Cortex of kidney (tissue), 1 donor: ENCODE measurements around the gene RAI1.
A peak's percentile ranks its signal among the peaks of the same experiment; 100 is the strongest.

Experiments
- DNase-seq: peaks from one replicate; lab custom pipeline; 2025; lab: John Stamatoyannopoulos, UW

Gene RAI1

DNA sequence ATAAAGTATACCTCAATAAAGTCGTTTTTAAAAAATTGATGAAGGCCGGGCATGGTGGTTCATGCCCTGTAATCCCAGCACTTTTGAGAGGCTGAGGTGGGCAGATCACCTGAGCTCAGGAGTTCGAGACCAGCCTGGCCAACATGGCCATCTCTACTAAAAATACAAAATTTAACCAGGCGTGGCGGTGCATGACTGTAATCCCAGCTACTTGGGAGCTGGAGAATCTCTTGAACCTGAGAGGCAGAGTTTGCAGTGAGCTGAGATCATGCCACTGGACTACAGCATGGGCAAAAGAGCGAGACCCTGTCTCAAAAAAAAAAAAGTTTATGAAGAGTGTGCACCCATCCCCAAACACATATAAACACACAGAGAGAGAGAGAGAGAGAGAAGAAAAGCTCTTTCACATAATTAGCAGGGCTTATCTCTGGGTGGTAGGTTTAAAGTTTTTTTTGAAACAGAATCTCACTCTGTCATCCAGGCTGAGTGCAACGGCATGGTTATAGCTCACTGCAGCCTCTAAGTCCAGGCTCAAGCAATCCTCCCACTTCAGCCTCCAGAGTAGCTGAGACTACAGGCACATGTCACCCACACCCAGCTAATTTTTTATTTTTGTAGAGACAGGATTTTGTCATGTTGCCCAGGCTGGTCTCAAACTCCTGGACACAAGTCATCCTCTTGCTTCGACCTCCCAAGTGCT is 152.6 kb downstream of the RAI1 start:
- no peak for DNase-seq

DNA sequence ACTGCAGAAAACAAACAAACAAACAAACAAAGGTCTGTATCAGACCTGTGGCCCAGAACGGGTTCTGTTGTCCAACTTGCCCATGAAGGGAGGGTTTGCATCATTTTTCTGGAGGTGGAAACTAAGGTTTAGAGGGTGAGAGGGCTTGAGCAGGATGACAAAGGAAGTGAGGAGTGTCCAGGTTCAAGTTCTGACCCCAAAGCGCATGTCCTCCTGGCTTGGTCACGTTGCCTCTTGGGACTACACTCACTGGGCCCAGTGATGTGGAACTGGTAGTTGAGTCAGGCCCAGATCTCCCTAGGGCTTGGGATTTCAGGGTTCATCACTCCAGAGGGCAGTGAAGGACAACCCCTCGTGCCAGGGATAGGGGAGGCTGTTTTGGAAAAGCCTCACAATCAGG is 153.7 kb downstream of the RAI1 start:
- no peak for DNase-seq

DNA sequence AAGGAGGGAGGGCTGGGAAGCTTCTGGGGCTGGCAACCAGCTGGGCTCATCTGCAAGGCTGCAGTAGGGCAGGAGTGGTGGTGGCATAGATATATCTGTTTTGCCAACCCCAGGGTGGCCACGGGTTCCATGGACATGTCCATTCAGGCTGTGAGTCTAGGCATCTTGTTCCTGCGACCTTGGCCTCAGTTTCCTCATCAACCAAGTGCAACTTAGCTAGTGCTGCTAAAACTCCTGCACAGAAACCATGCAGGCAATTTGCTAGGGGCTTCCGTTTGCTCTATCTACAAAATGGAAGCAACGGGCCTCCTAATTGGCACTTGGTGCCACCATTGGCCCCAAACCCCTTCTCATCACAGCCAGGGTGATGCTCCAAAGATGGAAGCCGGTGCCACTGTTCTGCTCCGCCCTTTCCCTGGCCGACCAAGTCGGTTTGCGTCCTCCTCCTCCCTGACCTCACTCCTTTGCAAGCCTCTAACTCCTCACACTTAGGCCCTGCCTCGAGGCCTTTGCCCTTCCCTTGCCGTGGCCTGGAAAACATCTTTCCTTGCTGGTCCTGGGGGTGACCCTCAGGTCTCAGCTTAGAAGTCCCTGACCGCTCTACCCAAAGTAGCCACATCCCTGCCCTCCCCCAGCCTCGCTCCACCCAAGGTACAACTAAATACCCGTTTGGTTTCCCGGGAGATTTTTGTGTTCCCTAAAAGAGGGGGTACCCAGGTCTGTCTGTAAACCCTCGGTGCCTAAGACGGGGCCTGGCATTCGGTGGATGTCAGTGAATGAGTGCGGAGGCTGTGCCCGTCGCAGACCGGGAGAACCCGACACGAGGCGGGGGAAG is 154.4 kb downstream of the RAI1 start:
- DNase-seq, result no peak

DNA sequence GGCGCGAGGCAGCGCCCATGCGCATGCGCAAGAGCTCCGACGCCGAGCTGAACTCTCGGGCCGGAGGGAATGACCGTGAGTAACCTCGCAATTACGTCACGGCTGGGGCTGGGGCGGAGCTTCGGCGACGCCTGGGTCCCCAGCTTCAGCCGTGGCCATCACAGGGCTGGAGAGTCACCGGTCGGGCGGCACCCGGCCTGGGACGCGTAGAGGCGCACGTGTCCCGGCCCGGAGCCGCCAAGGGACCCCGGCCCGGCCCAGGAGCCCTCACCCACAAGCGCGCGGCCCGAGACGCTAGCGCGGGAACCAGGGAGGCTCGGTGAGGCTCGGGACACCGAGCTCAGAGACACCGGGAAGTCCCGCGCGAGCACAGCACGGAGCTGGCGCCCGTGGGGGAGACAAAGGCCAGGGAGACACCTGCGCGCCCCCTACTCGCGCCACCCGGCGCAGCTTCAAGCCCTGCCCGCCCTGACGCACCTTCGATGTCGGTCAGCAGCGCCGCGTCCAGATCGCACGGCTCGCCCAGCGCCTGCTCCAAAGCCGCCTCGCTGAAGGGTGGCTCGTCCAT is 155.1 kb downstream of the RAI1 start:
- peak; percentile 64 for DNase-seq

DNA sequence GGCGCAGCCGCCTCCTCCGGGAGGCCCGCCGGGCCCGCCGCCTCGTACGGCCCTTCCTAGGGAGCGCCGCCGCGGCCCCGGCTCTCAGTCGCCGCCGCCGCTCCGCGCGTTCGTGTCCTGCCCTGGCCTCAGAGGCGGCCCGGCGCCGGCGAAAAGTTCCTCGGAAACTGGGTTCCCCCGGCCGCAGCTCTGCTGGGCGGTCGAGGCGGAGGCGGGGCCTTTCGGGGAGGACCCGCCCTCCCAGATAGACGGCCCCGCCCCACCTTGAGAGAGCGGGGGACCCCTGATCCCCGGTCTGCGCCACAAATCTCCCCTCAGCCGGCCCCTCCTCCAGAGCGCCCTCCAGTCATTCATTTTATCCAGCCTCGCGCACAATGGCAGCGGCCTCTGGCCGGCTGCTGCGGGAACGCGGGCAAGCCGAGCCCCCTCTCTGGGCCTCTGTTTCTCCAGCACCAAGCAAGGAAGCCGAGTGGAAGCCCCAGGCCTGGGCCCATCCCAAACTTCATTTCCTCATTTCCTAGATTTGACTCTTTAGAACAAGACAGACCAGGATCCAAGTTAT is 155.6 kb downstream of the RAI1 start, which contains the start of gene SREBF1:
Gene SREBF1, minus strand, starts transcription at position 169 of the 562 bp plus-strand sequence. CDS start 169 bp downstream, outside the sequence.
- DNase-seq, result no peak

DNA sequence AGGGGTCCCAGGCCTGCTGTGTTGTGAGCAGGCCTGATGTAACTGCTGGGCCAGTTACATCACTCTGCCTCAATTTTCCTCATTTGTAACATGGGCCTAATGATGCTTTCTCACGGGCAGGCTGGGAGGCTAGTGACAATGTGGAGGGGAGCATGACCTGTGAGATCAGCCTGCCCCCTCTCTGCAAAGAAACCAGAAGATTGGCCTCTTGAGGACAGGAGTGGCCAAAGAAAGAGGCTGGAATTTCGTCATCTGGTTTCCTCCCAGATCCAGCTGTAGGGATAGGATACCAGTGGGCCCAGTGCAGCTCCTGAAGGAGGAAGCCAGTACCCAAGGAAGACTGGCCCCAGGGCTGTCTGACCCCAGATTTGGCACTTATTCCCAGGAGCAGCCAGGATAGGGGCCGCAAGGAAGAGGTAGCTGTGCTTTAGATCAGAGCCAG is 156.1 kb downstream of the RAI1 start:
- DNase-seq, result no peak

DNA sequence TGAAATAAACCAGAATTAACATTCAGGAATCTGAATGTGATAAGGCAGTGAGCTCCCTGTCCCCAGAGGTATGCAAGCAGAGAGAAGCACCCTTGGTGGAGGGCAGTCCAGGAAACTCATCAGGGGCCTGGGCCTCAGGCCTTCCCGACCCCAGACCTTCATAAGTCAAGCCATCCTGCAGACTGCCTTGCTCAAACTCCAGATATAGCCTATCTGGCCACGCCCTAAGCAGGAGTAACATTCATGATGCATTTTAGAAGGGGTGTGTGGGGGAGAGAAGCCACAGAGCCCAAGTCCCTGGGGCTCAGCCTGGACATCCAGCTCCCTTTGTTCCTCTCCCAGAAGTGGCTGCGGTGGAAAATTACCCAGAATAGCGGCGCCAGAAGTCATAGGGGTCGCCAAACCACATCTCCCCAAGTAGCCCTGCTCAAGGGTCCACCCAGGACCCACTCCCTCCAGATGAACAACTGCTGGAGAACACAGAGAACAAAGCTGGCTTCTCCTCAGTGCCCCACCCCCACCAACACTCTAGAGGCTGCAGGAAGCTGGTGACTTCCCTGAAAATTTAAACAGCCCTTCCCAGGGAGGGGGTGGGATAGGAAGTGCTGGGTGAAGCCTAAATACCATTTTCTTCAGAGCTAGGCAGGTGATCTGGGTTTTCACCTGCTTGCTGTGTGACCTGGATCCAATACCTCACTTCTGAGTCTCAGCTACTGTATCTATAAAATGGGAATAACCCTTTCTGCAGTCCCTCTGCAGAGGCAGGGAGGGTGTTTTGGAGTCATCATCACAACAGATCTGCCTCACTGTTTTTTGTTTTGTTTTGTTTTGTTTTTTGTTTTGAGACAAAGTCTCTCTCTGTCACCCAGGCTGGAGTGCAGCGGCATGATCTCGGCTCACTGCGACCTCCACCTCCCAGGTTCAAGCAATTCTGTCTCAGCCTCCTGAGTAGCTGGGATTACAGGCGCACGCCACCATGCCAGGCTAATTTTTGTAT is 157.0 kb downstream of the RAI1 start:
- DNase-seq, result no peak

DNA sequence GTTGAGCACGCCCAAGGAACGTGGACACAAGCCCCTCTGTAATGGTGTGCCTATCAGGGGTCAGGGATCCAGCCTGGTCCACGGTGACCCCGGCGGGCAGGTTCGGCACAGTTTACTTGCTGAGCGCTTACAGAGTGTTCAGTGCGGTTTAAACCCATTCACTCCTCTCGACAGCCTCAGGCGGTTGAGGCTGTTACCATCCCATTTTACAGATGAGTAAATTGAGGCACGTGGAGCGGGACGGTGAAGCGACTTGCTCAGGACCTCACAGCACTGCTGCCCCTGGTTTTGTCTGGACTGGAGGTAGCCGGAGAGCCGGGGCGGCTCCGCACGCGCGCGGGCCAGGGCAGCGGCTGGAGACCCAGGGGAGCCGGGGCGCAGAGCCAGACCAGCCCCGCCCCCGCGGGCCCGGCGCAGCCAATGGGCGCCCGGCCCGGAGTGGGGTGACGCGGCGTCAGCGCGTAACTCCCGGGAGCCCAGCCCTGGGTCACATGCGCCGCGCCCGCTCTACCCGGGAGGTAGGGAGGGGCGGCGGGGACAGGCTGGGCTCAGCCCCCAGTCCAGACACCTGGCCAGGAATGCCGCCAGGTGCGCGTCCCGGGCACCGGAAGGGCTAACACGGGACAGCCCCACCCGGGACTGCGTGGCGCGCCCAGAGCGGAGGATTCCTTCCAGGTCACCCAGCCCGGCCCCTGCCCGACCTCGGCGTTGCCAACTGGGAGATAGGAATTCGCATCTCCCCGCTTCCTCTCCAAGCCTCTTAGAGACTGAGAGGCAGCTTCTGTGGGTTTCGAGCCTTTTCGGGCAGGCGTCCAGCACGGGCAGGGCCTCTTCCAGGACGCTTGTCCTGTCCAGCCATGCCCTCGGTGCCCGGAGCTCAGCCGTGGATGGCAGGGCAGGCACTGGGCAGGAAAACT is 158.8 kb downstream of the RAI1 start:
- no peak for DNase-seq

DNA sequence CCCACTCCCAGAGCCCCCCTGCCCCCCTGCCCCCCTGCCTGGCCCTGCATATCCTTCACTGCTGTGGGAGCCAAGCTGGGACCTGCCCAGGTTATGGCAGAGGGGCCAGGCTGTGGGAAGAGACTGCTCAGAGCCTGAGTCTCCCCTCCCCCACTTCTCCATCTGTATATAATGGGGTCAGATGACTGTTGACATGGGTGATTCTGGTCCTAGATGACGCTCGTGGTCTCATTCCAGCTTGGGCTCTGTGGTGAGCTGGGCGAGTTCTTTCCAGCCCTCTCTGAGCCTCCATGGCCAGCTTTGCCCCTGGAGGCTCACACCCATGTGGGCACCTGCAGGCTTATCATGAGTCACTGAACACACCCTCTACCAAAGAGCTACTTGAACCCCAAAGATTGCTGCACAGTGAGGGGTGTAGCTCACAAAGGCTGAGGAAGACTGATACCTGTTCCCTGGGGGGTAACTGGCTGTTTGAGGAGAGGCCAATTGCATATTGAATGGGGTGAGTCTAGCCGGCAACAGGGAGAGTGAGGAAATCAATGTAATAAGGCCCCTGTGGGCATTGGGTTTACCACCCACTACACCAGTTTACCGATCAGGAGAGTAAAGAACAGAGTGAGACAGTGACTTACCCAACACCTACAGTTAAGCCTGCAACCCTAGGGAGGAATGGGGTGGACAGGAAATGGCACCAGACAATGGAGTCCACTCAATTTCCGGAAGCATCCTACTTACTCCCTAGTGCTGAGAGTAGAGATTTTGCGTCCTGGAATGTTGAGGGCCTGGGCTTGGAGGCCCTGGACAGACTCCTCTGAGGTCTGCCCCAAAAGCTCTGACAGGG is 159.7 kb downstream of the RAI1 start:
- DNase-seq, result no peak

DNA sequence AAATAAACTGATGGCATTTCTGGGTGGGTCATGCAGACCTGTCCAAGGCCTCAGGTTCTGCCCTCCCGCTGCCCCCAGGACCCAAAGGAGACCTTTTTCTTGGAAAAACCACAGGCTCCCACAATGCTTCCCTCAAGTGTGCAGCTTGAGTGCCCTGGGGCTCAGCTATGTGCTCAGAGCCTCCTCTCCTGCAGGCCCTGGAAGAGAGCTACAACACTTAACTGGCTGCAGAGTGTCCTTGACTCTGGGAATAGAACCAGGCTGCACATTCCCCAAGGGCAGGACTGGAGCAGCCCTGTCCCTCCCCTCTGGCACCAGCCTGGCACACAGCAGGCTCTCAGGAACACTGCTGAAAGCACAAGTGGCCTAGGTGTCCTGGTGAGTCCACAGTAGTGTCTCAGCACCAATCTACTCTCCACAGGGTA is 160.4 kb downstream of the RAI1 start:
- no peak for DNase-seq

DNA sequence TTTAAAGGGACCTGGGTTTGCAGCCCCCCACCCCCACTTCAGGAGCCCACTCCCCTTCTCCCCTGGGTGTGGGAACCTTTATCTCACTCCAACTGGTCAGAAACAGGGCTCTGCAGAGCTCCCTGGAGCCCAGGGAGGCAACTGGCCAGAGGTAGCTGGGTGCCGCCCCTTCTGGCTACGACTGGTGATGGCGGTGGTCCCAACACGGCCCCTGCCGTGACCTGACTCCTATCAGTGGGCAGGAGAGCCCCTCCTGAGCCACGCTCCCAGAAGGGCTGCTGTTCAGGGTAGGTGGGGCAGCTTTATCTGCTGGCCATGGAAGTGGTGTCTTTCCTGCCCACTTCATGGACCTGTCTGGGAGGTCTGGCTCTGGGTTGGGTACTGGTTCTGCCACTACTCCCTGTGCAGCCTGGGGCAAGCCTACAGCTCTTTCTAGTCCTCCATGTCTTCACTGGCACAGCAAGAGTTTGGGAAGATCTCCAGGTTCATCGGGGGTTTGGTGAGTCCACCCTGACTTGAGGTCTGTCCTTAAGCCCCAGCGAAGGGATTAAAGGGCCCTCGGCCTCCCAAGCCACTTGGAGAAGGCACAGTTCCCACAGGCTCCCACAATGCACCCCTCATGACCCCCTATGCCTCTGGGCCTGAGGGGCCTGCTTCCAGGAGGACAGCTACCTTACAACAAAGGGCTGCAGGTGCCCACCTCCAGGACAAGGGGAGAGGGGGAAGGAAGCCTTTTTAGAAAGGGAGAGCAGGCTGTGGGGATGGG is 161.0 kb downstream of the RAI1 start:
- DNase-seq, result no peak

DNA sequence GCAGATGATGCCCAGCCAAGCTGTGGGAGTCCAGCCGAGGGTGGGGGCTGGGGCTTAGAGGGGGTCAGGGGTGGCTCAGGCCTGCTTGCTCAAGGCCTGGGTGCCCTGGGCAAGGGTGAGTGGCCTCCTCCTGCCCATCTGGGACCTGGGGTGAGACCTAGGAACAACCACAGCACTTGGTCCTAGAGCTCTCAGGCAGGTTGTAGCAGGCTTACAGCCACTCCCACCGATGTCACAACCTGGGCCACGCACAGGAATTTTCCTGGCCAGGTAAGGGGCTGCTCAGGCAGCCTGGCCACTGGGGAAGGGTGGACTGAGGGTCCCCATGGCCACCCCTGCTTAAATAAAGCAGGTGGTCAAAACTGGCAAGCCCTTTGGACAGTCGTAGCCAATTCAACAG is 161.8 kb downstream of the RAI1 start:
- DNase-seq, result no peak

DNA sequence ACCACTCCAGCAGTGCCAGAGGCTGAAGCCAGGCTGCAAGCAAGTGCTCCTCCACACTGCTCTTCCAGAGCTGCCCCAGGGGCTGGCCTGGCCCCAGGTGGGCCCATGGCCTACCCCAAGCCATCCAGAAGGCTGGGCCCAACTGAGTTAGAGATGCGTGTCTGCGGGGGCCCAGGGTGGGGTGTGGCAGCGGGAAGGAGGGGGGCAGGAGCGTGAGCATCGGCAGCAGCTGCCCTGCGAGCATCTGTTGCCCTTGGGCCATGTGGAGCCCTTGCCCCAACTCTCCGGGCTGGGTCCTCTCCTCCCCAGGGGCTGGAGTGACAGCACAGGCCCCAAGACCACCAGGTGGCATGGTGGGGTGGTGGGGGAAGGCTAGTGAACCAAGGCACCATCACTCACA is 162.8 kb downstream of the RAI1 start:
- DNase-seq, result no peak

DNA sequence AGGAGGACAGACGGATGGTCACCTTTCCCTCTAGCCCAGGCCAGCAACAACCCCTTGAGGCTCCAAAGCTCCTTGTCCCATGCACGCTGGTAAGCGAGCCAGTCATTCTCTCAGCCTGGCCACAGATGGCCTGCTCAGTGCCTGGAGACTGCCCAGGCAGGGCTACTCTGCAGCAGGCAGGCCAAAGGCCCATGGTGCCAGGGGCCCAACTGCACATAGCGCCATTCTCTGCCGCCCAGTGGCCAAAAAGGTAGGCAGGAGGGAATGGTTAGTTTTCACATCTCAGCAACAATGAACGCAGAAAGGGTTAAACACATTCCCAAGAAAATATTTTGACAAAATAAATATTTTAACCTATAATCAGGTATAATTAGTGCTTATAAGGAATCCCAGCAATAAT is 163.2 kb downstream of the RAI1 start:
- DNase-seq, result no peak

DNA sequence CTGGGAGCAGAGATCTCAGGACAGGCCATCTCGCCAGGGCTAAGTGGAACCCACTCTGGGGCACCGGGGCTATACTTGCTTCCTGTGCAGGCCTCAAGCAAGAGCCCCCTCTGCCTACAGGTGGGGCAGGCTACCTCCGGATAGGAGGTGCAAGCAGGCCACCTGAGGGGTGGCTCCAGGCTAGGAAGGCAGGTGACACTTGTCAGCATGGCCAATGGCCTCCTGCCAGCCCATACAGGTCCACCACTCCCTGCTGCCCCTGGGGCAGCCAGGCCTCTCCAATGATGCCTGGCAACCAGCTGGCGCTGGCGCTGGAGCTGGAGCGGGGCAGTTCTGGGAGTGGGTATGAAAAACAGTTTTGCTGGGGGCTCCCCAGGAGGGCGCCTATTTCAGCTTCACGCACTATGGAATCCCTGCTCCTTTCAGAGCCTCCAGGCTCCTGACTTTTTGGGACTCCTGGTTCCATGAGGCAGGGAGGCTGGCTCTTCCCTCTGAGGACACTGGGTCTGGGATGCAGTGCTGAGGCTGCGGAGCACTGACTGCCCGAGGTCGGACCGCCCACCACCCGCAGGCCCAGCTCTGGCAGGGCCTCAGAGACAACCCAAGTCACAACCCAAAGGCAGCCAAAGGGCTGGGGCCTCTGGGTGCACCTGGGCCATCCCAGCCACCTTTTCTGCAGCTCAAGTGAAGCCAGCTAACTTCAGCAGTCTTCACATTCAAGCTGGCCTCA is 164.0 kb downstream of the RAI1 start:
- no peak for DNase-seq

DNA sequence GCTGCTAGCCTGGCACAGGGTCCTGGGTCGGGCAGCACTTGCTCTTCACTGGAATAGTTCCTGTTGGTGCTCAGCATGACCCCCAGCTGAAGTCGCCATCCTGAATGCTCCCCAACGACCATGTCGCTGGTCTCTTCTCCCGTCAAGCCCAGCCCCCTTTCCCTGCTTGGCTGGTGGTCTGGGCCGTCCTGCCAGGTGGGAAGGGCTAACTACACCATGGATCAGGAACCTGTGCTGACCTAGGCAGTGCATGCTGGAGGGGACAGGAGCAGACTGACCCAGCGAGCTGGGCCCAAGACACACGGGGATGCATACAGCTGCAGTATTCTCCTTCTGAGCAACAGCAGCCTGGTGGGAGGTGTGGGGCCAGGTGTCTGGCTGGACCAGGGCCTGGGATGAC is 164.7 kb downstream of the RAI1 start:
- DNase-seq, result no peak

DNA sequence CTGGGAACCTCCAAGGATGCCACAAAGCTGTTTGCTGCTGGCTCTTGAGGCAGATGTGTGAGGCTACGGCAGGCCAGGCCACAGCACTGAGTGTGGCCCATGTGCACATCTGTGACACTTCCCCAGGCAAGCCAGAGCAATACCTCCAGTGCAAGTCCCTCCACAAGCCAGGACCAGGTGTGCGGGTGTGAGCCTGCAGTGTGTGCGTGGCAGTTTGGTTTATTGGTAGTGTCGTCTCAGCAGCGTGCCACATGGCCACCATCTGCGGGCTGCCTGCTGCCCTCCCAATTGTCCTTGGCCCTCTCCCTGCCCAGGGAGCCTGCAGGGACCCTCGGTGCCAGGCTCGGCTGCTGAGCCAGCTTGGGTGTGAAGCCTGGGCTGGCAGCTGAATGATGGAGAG is 165.4 kb downstream of the RAI1 start:
- DNase-seq, result no peak

DNA sequence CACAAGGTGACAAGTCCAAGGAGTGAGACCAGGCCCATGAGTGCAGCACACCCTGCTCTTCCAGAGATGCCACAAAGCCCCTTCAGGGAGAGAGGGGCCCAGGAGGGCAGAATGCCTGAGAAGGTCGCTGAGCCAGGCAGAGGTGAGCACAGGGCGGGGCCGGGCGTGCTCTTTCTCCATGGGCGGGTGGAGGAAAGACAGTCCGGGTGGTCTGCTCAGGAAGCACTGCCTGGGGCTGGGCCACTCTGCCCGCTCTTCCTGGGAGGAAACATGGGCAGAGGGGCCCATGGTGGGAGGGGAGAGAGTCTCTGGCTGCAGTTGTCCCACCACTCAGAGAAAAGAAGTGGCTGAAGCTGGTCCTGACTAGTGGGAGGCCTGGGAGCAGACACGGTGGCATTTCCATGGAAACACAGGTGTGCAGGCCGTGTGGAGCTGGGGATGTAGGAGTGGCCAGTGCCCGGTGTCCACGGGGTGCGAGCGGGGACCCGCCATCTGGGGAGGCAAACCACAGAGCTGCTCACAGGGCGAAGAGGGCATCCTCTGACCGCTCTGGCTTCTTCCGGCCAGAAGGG is 165.9 kb downstream of the RAI1 start:
- no peak for DNase-seq
